ENCODE measurements around the gene LRRN4. TPM values are rescaled to one million over a fixed set of nuclear protein-coding genes. Genes with fewer than 3 reads are reported as not detected.

The LRRN4 gene
- total and polyA plus RNA-seq, 4 donors = 0.14 to 0.18 (median 0.16) TPM

DNA sequence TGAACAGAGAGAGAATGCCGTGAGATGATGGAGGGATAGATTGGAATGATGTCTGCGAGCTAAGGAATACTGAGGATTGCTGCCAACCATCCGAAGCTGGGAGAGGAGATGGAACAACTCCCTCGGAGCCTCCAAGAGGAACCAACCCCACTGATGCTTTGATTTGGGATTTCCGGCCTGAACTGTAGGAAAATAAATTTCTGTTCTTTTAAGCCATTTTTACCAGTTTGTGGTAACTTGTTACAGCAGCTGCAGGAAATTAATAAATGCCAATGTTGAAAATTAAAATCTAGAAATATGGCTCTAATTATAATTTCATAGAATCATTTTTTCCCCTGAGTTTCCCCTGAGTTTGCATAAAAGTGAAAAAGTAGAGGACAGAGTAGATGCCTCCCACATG is 14.1 kb downstream of the LRRN4 start:
- DNase-seq (ENCODE audit: low spot score) = no peak
- Histone ChIP-seq H3K4me3 (ENCODE audit: low read depth in 1 of 3, low read length in 3 of 3) (no peak overlapping the region), H3K27ac (ENCODE audit: low read depth in 1 of 2, low read length in 2 of 2) (no peak overlapping the region), H3K36me3 (ENCODE audit: control insufficient read depth in 4 of 4, insufficient read depth in 3 of 4, low read depth in 1 of 4, low read length in 3 of 4) (peaks cover 17 to 64% (median 53%) of the 10 kb centered on the region in 4 donors), H3K9ac (ENCODE audit: low read depth in 1 of 2, low read length in 2 of 2) (no peak overlapping the region), H3K4me1 (ENCODE audit: control insufficient read depth in 4 of 4, insufficient read depth in 4 of 4, low read length in 3 of 4) (no peaks in the 10 kb centered on the region), H3K27me3 (ENCODE audit: control insufficient read depth in 4 of 4, insufficient read depth in 4 of 4, low read length in 3 of 4) (no peaks in the 10 kb centered on the region), H3K9me3 (ENCODE audit: control insufficient read depth in 4 of 4, low read length in 3 of 4) (no peaks in the 10 kb centered on the region)
- WGBS = 95% methylated on average over 5 of the region's 5 CpGs
- TF ChIP-seq MAX (IDR thresholded peaks at IDR 0.05) (no peak), SP1 (IDR thresholded peaks at IDR 0.05) (no peak), RXRA (IDR thresholded peaks at IDR 0.05) (no peak), FOXA1 (IDR thresholded peaks at IDR 0.05) (no peak), GABPA (IDR thresholded peaks at IDR 0.05 in 1 of 2, conservative IDR thresholded peaks at IDR 0.05 in 1 of 2) (no peak), HNF4G (IDR thresholded peaks at IDR 0.05) (no peak), NR2F2 (IDR thresholded peaks at IDR 0.05) (no peak), YY1 (IDR thresholded peaks at IDR 0.05) (no peak), RAD21 (IDR thresholded peaks at IDR 0.05) (no peak), HNF4A (conservative IDR thresholded peaks at IDR 0.05) (no peak), ZBTB33 (IDR thresholded peaks at IDR 0.05) (no peak), TAF1 (conservative IDR thresholded peaks at IDR 0.05) (no peak), EGR1 (IDR thresholded peaks at IDR 0.05; ENCODE audit: low read depth in 2 of 2) (no peak), FOXA2 (IDR thresholded peaks at IDR 0.05) (no peak), JUND (IDR thresholded peaks at IDR 0.05) (no peak)
- TF ChIP-seq, protein P1, sequence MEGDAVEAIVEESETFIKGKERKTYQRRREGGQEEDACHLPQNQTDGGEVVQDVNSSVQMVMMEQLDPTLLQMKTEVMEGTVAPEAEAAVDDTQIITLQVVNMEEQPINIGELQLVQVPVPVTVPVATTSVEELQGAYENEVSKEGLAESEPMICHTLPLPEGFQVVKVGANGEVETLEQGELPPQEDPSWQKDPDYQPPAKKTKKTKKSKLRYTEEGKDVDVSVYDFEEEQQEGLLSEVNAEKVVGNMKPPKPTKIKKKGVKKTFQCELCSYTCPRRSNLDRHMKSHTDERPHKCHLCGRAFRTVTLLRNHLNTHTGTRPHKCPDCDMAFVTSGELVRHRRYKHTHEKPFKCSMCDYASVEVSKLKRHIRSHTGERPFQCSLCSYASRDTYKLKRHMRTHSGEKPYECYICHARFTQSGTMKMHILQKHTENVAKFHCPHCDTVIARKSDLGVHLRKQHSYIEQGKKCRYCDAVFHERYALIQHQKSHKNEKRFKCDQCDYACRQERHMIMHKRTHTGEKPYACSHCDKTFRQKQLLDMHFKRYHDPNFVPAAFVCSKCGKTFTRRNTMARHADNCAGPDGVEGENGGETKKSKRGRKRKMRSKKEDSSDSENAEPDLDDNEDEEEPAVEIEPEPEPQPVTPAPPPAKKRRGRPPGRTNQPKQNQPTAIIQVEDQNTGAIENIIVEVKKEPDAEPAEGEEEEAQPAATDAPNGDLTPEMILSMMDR (IDR thresholded peaks at IDR 0.05; ENCODE audit: low read depth, low read length, missing input control) = no peak
- TF ChIP-seq, protein P2, sequence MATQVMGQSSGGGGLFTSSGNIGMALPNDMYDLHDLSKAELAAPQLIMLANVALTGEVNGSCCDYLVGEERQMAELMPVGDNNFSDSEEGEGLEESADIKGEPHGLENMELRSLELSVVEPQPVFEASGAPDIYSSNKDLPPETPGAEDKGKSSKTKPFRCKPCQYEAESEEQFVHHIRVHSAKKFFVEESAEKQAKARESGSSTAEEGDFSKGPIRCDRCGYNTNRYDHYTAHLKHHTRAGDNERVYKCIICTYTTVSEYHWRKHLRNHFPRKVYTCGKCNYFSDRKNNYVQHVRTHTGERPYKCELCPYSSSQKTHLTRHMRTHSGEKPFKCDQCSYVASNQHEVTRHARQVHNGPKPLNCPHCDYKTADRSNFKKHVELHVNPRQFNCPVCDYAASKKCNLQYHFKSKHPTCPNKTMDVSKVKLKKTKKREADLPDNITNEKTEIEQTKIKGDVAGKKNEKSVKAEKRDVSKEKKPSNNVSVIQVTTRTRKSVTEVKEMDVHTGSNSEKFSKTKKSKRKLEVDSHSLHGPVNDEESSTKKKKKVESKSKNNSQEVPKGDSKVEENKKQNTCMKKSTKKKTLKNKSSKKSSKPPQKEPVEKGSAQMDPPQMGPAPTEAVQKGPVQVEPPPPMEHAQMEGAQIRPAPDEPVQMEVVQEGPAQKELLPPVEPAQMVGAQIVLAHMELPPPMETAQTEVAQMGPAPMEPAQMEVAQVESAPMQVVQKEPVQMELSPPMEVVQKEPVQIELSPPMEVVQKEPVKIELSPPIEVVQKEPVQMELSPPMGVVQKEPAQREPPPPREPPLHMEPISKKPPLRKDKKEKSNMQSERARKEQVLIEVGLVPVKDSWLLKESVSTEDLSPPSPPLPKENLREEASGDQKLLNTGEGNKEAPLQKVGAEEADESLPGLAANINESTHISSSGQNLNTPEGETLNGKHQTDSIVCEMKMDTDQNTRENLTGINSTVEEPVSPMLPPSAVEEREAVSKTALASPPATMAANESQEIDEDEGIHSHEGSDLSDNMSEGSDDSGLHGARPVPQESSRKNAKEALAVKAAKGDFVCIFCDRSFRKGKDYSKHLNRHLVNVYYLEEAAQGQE (IDR thresholded peaks at IDR 0.05) = no peak
- TF ChIP-seq, protein P3, sequence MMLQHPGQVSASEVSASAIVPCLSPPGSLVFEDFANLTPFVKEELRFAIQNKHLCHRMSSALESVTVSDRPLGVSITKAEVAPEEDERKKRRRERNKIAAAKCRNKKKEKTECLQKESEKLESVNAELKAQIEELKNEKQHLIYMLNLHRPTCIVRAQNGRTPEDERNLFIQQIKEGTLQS (IDR thresholded peaks at IDR 0.05) = no peak

Data from liver (tissue), 9 donors.